ENCODE data around the gene LGR5. TPM values are rescaled to one million over a fixed set of nuclear protein-coding genes. Genes with fewer than 3 reads are reported as not detected.

LGR5 gene
- total and polyA plus RNA-seq, 9 of the 15 experiments (the other 6 are each of a cell fraction or from before 2014, with no cell fraction given) = not detected

GRCh38 chr12:71397433-71397954, 42.1 kb upstream of the LGR5 start:
- no peak overlapping the region for H3K27ac ChIP-seq (ENCODE audit: extremely low read depth, low read depth, low read length)
- no peak for ATAC-seq
- CTCF ChIA-PET (ENCODE audit: low intra/inter-chr PET ratio) = interaction anchor here (0.6 kb wide), 1 partner anchor 347 kb away, joined by 5 read pairs; no protein-coding TSS in a partner anchor

More at GRCh38 chr12:71397433-71397954, 42.1 kb upstream of the LGR5 start:
- no peak overlapping the region for H2AFZ ChIP-seq (ENCODE audit: low read depth, low read length)
- no peak overlapping the region for H3K4me3 ChIP-seq
- no peak for FAIRE-seq
- no peaks in the 10 kb centered on the region for H3K9me1 ChIP-seq (ENCODE audit: control insufficient read depth, insufficient read depth, low read length)
- no peaks in the 10 kb centered on the region for H3K36me3 ChIP-seq (ENCODE audit: control insufficient read depth, insufficient read depth, low read length)
- no peak overlapping the region for H3K9ac ChIP-seq (ENCODE audit: insufficient read depth in 1 of 2, low read depth in 2 of 2, low read length in 2 of 2)
- in situ Hi-C loops (cut with MboI) = loop anchor here (10.0 kb wide), 1 partner anchor 173 kb away; no protein-coding TSS in a partner anchor
- no peaks in the 10 kb centered on the region for H3K27me3 ChIP-seq (ENCODE audit: control insufficient read depth in 2 of 2, insufficient read depth in 2 of 2, low read length in 2 of 2)
- no peaks in the 10 kb centered on the region for H4K20me1 ChIP-seq (replicated peaks; ENCODE audit: control insufficient read depth, insufficient read depth, low read length)
- peaks cover 0 to 7% of the 10 kb centered on the region in 2 experiments; a peak in 2 of 5 replicates for H3K4me1 ChIP-seq (replicated peaks in 1 of 2; ENCODE audit: control insufficient read depth in 2 of 2, insufficient read depth in 2 of 2, low read length in 2 of 2)
- no peak for TF ChIP-seq ZNF311 (CRISPR knock-in tag; IDR thresholded peaks at IDR 0.05)
- no peak for TF ChIP-seq BDP1 (IDR thresholded peaks at IDR 0.05; ENCODE audit: insufficient read depth, insufficient read length)
- no peak for TF ChIP-seq SIRT6 (IDR thresholded peaks at IDR 0.05; ENCODE audit: low read depth, low read length)
- TF ChIP-seq AFF1 (IDR thresholded peaks at IDR 0.05; ENCODE audit: low read depth in 1 of 2, partially characterized antibody in 2 of 2) = no peak
- POLR2A ChIA-PET = no interaction called here
- no TSS peak for BruUV-seq (replicated peaks)
- intact Hi-C loops (cut with micrococcal nuclease) = no loop called here
- DNase-seq (ENCODE audit: extremely low read depth in 1 of 4, low spot score in 3 of 4) = no peak
- H3K79me2 ChIP-seq (ENCODE audit: control insufficient read depth, insufficient read depth, low read length) = no peaks in the 10 kb centered on the region
- 5% methylated on average over 1 of the region's 1 CpG for WGBS (ENCODE audit: insufficient coverage, low coverage, missing lambda C conversion rate)
- no peak overlapping the region for H3K4me2 ChIP-seq (ENCODE audit: insufficient read depth, low read length)
- H3K9me3 ChIP-seq (replicated peaks; ENCODE audit: control insufficient read depth, insufficient read depth, low read depth, low read length) = no peaks in the 10 kb centered on the region

Data from K562 (cell line).